ENCODE results near the gene PLXND1.

The PLXND1 gene

DNA sequence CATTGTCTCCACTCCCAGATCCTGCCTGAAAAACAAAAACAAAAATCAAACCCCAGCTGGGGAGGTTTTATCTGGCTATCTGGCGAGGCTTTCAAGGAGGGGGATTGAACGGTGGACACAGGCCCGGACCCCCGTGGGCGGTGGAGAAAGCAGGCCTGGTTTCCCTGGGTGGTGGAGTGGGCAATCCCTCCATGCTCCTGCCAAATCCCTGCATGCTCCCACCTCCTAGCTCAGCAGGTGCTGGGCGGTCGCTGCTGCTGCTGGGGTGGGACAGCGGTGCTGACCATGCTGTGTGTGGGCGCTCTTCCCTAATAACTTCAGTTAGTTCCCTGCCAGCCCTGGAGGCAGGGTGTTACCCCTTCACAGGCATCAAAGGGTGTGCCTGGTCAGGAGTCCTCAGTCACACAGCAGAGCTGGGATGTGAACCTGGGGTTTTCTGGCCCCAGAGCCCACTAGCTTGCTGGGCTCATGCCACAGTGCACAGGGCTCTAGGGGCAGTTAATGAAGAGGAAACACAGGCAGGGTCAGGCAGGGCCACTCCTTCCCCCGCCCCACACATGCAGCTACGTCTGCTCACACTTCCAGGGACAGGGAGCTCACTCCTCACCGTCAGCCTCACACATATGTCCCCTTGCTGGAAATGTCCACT, 15.9 kb upstream of the PLXND1 start:
- peak overlapping the region in 1 of 2 donors; percentile 99 for H3K27ac ChIP-seq
- no peak for DNase-seq (ENCODE audit: low spot score)
- no peak overlapping the region for H3K4me3 ChIP-seq
- no peak for TF ChIP-seq CTCF (IDR thresholded peaks at IDR 0.05)

- no peak overlapping the region for H3K4me3 ChIP-seq
- TF ChIP-seq CTCF (IDR thresholded peaks at IDR 0.05), result no peak
- peak overlapping the region in 1 of 2 donors; percentile 99 for H3K27ac ChIP-seq
- DNase-seq (ENCODE audit: low spot score), result no peak
Observed at GRCh38 chr3:129621626-129622225, 15.2 kb upstream of the PLXND1 start.

GRCh38 chr3:129620828-129621559, 14.5 kb upstream of the PLXND1 start:
- Histone ChIP-seq H3K27ac (peak overlapping the region in 1 of 2 donors; percentile 99), H3K4me3 (no peak overlapping the region)
- DNase-seq (ENCODE audit: low spot score), result no peak
- TF ChIP-seq CTCF (IDR thresholded peaks at IDR 0.05), result no peak

GRCh38 chr3:129619726-129620162, 13.3 kb upstream of the PLXND1 start:
- Histone ChIP-seq H3K4me3 (no peak overlapping the region), H3K27ac (peak overlapping the region in 1 of 2 donors; percentile 75)
- no peak for TF ChIP-seq CTCF (IDR thresholded peaks at IDR 0.05)
- no peak for DNase-seq (ENCODE audit: low spot score)

- Histone ChIP-seq H3K27ac (peak overlapping the region in 1 of 2 donors; percentile 75), H3K4me3 (peak overlapping the region; percentile 22)
- TF ChIP-seq CTCF (IDR thresholded peaks at IDR 0.05), result no peak
- DNase-seq (ENCODE audit: low spot score), result no peak
Observed at GRCh38 chr3:129618901-129619671, 12.6 kb upstream of the PLXND1 start.

- H3K27ac ChIP-seq, result peak overlapping the region in 1 of 2 donors; percentile 75
- no peak for DNase-seq (ENCODE audit: low spot score)
- H3K4me3 ChIP-seq, result peak overlapping the region; percentile 22
- TF ChIP-seq CTCF (IDR thresholded peaks at IDR 0.05), result no peak
Observed at GRCh38 chr3:129618186-129618820, 11.8 kb upstream of the PLXND1 start.
